Colonic mucosa (tissue), 4 donors: ENCODE measurements around the gene TTN. TPM values are rescaled to one million over a fixed set of nuclear protein-coding genes. Genes with fewer than 3 reads are reported as not detected.

ENCODE experiments used
- DNase-seq: peaks from one replicate; pipeline ENCODE4 v3.0.0-alpha.2; 2020
- H3K27ac ChIP-seq: fragments of 200-600 bp; one replicate; pipeline ENCODE4 v1.8.0; 2021
- H3K27me3 ChIP-seq: fragments of 200-600 bp; one replicate; pipeline ENCODE4 v1.8.0; 2021
- H3K36me3 ChIP-seq: fragments of 200-600 bp; one replicate; pipeline ENCODE4 v1.8.0; 2021
- H3K4me1 ChIP-seq: fragments of 200-600 bp; one replicate; pipeline ENCODE4 v1.8.0; 2021; ENCODE audit warnings: mild to moderate bottlenecking
- H3K4me3 ChIP-seq: fragments of 200-600 bp; one replicate; pipeline ENCODE4 v1.8.0; 2021
- H3K9ac ChIP-seq, 2 donors: one replicate each; pipeline ENCODE4 v1.7.0; 2013; ENCODE audit warnings: control low read depth in 2 of 2, low read depth in 2 of 2, low read length in 2 of 2
- H3K9me3 ChIP-seq: fragments of 200-600 bp; one replicate; pipeline ENCODE4 v1.8.0; 2021
- CTCF ChIP-seq: fragments of 200-600 bp; IDR thresholded peaks from one replicate; pipeline ENCODE4 v1.8.0; 2022; ENCODE audit warnings: antibody characterized with exemption, mild to moderate bottlenecking
- intact Hi-C: fragments of 100-400 bp; cut with DNase I; formaldehyde crosslinking; loops from one replicate; pipeline ENCODE4 v1.14.1; 2022
- total RNA-seq, 2 donors: library from RNA; stranded (reverse); fragmentation: NEBNext Ultra II Directional in 1 of 2; extraction: Animal tissue kit (Norgen Biotek cat#: 25700) in 1 of 2; gene quantifications; one replicate each; pipeline ENCODE4 v1.2.1, GENCODE V29; 2021
- donor health status: healthy.
- donor health status: DM: no; HTN: no; CAD: no.
- donor health status: DM: no; HTN: no; CAD: no.

The TTN gene
- total RNA-seq, 2 donors from 2014 or later = 0.99 to 1.8 TPM

GRCh38 chr2:178811901-178812300 lies 4.7 kb upstream of the TTN start:
- Histone ChIP-seq H3K4me3 (no peak overlapping the region), H3K4me1 (no peaks in the 10 kb centered on the region), H3K27ac (no peak overlapping the region), H3K27me3 (no peaks in the 10 kb centered on the region), H3K9ac (no peak overlapping the region), H3K36me3 (no peaks in the 10 kb centered on the region), H3K9me3 (no peaks in the 10 kb centered on the region)
- TF ChIP-seq CTCF = no peak
- no peak for DNase-seq
- intact Hi-C loops = no loop called here

- no peaks in the 10 kb centered on the region for H3K9me3 ChIP-seq
- no peak overlapping the region for H3K4me3 ChIP-seq
- H3K36me3 ChIP-seq = no peaks in the 10 kb centered on the region
- no peak for TF ChIP-seq CTCF
- no peak overlapping the region for H3K9ac ChIP-seq
- no peaks in the 10 kb centered on the region for H3K4me1 ChIP-seq
- H3K27me3 ChIP-seq = no peaks in the 10 kb centered on the region
- no peak for DNase-seq
- H3K27ac ChIP-seq = no peak overlapping the region
- intact Hi-C loops = no loop called here
Measured at GRCh38 chr2:178811045-178811444, 3.8 kb upstream of the TTN start.

GRCh38 chr2:178810422-178810821 lies 3.2 kb upstream of the TTN start:
- no peak for TF ChIP-seq CTCF
- intact Hi-C loops = no loop called here
- H3K27me3 ChIP-seq = no peaks in the 10 kb centered on the region

GRCh38 chr2:178806543-178806942 lies 680 bp downstream of the TTN start:
- intact Hi-C loops = no loop called here
- no peaks in the 10 kb centered on the region for H3K27me3 ChIP-seq
- no peaks in the 10 kb centered on the region for H3K9me3 ChIP-seq
- TF ChIP-seq CTCF = no peak
- no peaks in the 10 kb centered on the region for H3K4me1 ChIP-seq
- no peak for DNase-seq
- no peaks in the 10 kb centered on the region for H3K36me3 ChIP-seq
- no peak overlapping the region for H3K27ac ChIP-seq
- no peak overlapping the region for H3K9ac ChIP-seq
- H3K4me3 ChIP-seq = no peak overlapping the region

More at GRCh38 chr2:178810422-178810821, 3.2 kb upstream of the TTN start:
- no peak overlapping the region for H3K4me3 ChIP-seq
- H3K36me3 ChIP-seq = no peaks in the 10 kb centered on the region
- no peak overlapping the region for H3K9ac ChIP-seq
- DNase-seq = no peak
- H3K27ac ChIP-seq = no peak overlapping the region
- no peaks in the 10 kb centered on the region for H3K9me3 ChIP-seq
- no peaks in the 10 kb centered on the region for H3K4me1 ChIP-seq

- Histone ChIP-seq H3K4me3 (no peak overlapping the region), H3K9me3 (no peaks in the 10 kb centered on the region), H3K4me1 (no peaks in the 10 kb centered on the region), H3K36me3 (no peaks in the 10 kb centered on the region), H3K27me3 (no peaks in the 10 kb centered on the region), H3K27ac (no peak overlapping the region), H3K9ac (no peak overlapping the region)
- intact Hi-C loops = no loop called here
- TF ChIP-seq CTCF = no peak
- DNase-seq = no peak
Measured at GRCh38 chr2:178805457-178805856, 1.8 kb downstream of the TTN start.

- Histone ChIP-seq H3K27ac (no peak overlapping the region), H3K36me3 (no peaks in the 10 kb centered on the region), H3K4me1 (no peaks in the 10 kb centered on the region), H3K4me3 (no peak overlapping the region), H3K9me3 (no peaks in the 10 kb centered on the region), H3K9ac (no peak overlapping the region), H3K27me3 (no peaks in the 10 kb centered on the region)
- no peak for DNase-seq
- intact Hi-C loops = no loop called here
- TF ChIP-seq CTCF = peak; percentile 50
Measured at GRCh38 chr2:178804791-178805190, 2.4 kb downstream of the TTN start.
